Activated T-cell treated with anti-CD3 and anti-CD28 coated beads, Interleukin-2, amount 50 U/mL, for 48 hours (primary cell): Measurements from ENCODE around the gene LHPP.
"Not testable (repeated sequence)": the region's sequence is repeated elsewhere in the genome, so short reads cannot be mapped to it uniquely, and the experiment has no call there.

ENCODE experiments used
- DNase-seq, 2 experiments: peaks; one replicate each; pipeline ENCODE4 v3.0.0-alpha.2; 2020

Gene LHPP

GRCh38 chr10:124461642-124462347, at the start of gene LHPP:
TSS of gene LHPP (plus strand) at chr10:124461823. CDS start at chr10:124461863, 40 bp downstream.
- peak; percentile 89 to 93 for DNase-seq

- DNase-seq = no peak
These were observed 47.5 kb upstream of the LHPP start for GRCh38 chr10:124414076-124414475.

- no peak for DNase-seq
These were observed 46.4 kb upstream of the LHPP start for GRCh38 chr10:124415210-124415609.

- DNase-seq = no peak
These were observed 44.9 kb upstream of the LHPP start for GRCh38 chr10:124416733-124417132.

- DNase-seq = peak; percentile 59 to 64
These were observed 43.5 kb upstream of the LHPP start for GRCh38 chr10:124417895-124418725.

- peak; percentile 96 to 97 for DNase-seq
These were observed 42.7 kb upstream of the LHPP start, which contains the start of gene OAT for GRCh38 chr10:124418726-124419501. TSS of gene OAT (minus strand) at chr10:124418923. CDS start at chr10:124412171, 6,752 bp downstream.

GRCh38 chr10:124419635-124420034, 42.0 kb upstream of the LHPP start:
- DNase-seq = no peak

- no peak for DNase-seq
These were observed 41.4 kb upstream of the LHPP start for GRCh38 chr10:124420254-124420653.

- DNase-seq = no peak
These were observed 38.9 kb upstream of the LHPP start for GRCh38 chr10:124422742-124423141.

GRCh38 chr10:124423813-124424212, 37.8 kb upstream of the LHPP start:
- no peak for DNase-seq

- no peak for DNase-seq
These were observed 36.2 kb upstream of the LHPP start for GRCh38 chr10:124425227-124425962.

- DNase-seq = no peak
These were observed 33.3 kb upstream of the LHPP start for GRCh38 chr10:124428207-124428777.

GRCh38 chr10:124429576-124429975, 32.0 kb upstream of the LHPP start:
- no peak for DNase-seq

GRCh38 chr10:124430077-124430476, 31.5 kb upstream of the LHPP start:
- no peak for DNase-seq

GRCh38 chr10:124433461-124433860, 28.2 kb upstream of the LHPP start:
- no peak for DNase-seq

- DNase-seq = not testable (repeated sequence)
These were observed 25.9 kb upstream of the LHPP start for GRCh38 chr10:124435683-124436082.

- no peak for DNase-seq
These were observed 25.4 kb upstream of the LHPP start for GRCh38 chr10:124436191-124436638.

- DNase-seq = not testable (repeated sequence)
These were observed 19.9 kb upstream of the LHPP start for GRCh38 chr10:124441694-124442093.

- no peak for DNase-seq
These were observed 14.5 kb upstream of the LHPP start for GRCh38 chr10:124446830-124447750.

GRCh38 chr10:124447751-124448466, 13.7 kb upstream of the LHPP start:
- no peak for DNase-seq
